ENCODE data around the gene C2CD3. TPM values are rescaled to one million over a fixed set of nuclear protein-coding genes. Genes with fewer than 3 reads are reported as not detected.
"Not testable (repeated sequence)": the region's sequence is repeated elsewhere in the genome, so short reads cannot be mapped to it uniquely, and the experiment has no call there.

Gene C2CD3
- total RNA-seq, 1 donor from 2014 or later: 12.4 TPM

DNA sequence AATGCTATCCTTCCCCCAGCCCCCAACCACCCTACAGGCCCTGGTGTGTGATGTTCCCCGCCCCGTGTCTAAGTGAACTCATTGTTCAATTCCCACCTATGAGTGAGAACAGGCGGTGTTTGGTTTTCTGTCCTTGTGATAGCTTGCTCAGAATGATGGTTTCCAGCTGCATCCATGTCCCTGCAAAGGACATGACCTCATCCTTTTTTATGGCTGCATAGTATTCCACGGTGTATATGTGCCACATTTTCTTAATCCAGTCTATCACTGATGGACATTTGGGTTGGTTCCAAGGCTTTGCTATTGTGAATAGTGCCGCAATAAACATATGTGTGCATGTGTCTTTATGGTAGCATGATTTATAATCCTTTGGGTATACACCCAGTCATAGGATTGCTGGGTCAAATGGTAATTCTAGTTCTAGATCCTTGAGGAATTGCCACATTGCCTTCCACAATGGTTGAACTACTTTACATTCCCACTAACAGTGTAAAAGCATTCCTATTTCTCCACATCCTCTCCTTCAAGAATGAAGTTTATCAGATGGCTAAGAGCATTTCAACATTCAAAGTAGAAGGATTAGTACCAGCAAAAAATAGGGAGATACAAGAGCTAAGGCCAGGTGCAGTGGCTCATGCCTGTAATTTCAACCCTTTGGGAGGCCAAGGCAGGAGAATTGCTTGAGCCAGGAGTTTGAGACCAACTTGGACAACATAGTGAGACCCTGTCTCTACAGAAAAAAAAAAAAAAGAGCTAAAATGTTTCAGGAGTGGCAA lies 50.4 kb downstream of the C2CD3 start:
- ATAC-seq: not testable (repeated sequence)

GRCh38 chr11:74116719-74117118 lies 54.1 kb downstream of the C2CD3 start:
- no peak for ATAC-seq

DNA sequence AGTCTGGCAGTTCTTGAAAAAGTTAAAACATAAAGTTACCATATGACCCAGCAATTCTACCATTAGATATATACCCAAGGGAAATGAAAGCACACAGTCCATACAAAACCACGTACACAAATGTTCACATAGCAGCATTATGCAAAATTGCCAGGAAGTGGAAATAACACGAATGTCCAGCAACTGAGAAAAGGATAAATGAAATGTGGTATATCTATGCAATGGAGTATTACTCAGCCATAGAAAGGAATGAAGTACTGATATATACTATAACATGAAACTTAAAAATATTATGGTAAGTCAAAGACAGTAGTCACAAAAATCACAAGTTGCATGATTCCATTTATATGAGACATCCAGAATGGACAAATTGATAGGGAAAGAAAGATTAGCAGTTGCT lies 57.9 kb downstream of the C2CD3 start:
- no peak for ATAC-seq

GRCh38 chr11:74106124-74106523 lies 64.7 kb downstream of the C2CD3 start:
- no peak for ATAC-seq

DNA sequence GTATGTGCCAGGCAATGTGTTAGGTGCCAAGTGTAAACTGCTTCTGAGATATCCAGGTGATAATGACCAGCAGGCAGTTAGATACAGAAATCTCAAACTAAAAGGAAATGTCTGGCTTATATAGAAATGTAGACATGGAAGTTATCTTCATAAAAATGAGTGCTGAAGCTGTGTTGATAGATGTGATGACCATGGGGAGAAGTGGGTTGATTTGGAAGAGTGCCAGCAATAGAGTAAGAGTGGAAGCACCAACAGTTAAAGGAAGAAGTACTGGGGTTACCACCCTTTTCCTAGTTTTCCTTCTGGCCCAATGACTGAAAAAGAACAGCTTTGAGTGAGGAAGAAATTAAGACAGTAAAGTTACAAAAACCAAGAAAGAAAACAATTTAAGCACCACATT lies 68.5 kb downstream of the C2CD3 start:
- ATAC-seq: no peak

GRCh38 chr11:74100735-74101134 lies 70.1 kb downstream of the C2CD3 start:
- no peak for ATAC-seq

DNA sequence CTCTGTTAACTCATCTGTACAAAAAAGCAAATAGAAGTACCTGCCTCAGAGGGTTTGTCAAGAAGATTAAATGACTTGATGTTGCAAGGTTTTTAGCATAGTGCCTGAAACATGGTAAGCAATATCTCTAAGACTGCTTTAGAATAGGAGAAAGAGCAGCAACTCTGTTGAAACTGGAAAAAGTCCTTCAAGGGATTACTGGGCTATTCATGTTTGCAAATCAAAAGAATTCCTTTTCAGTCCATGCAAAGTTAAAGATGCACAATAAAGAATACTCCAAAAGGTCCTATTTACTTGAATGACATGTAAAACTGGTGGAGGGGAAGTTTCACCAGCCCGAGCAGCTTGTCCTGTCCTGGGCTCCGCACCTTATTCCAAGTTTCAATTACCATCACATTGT lies 70.6 kb downstream of the C2CD3 start:
- no peak for ATAC-seq

GRCh38 chr11:74097686-74098237 lies 73.0 kb downstream of the C2CD3 start:
- no peak for ATAC-seq

DNA sequence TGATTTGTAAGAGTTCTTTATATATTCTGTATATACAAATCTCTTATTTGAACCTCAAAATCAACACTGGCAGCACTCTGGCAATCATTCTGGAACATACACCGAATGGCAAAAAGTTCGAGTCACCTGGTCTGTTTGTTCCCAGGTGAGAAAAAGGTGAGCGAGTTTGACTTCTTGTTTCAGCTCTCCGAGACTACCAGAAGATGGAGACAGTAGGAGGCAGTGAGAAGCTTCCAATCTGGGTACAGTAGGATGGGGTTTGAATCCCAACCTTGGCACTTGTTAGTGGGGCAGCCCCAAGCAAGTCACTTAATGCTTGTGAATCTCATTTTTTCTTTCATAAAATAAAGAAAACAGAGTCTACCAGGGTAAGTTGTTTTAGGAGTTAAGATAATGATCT lies 76.4 kb downstream of the C2CD3 start:
- no peak for ATAC-seq

DNA sequence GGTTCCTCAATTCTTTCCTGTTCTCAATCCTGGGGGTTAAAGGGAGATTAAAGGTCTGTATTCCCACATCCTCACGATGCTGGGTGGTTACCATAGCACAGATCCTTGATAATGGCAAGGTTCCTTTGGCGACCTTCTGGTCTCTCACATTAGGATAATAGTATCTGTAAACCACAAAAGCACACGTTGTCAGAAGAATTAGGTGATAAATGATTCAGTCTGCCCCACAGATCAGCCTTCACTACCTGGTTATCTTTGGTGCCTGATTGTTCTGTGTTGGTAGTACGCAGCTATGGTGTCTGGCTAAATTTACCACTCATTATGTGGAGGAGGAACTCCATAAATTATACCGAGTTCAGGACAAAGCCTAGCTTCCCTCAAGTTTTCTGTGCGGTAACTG lies 78.4 kb downstream of the C2CD3 start:
- no peak for ATAC-seq

DNA sequence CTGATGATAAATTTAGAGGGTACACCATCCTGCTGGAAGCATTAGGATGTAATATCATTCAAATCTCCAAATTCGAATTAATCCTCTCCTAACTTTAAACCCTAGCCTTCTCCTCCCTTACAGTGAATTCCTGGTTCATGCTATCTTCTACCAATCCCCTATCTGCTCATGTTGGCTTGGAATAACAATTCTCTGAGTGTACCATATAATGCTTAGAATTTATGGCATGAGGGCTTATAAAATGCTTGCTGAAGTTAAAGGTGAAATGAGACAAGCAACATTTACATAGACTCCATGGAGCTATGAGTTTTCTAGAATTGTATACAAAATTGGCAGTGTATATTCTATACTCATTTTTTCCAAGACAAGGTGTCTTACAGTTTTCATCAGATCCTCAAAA lies 79.3 kb downstream of the C2CD3 start:
- ATAC-seq: no peak

DNA sequence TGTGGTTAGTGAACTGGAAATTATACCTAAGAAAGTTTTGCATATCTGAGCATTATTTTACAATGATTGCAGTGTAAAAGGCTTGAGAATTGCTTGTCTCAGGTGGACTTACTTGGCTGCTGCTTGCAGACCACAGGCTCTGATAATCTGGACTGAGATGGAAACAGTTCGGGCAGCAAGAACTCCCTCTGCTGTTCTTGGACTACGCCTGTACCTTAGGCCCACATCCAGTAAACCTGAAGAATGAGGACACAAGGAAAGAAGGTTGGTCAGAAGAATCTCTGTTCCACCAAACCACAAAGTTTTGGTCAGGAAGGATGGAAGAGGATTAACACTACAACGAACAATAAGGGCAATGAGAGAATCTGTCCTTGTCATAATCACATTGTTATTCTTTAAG lies 80.1 kb downstream of the C2CD3 start:
- no peak for ATAC-seq

DNA sequence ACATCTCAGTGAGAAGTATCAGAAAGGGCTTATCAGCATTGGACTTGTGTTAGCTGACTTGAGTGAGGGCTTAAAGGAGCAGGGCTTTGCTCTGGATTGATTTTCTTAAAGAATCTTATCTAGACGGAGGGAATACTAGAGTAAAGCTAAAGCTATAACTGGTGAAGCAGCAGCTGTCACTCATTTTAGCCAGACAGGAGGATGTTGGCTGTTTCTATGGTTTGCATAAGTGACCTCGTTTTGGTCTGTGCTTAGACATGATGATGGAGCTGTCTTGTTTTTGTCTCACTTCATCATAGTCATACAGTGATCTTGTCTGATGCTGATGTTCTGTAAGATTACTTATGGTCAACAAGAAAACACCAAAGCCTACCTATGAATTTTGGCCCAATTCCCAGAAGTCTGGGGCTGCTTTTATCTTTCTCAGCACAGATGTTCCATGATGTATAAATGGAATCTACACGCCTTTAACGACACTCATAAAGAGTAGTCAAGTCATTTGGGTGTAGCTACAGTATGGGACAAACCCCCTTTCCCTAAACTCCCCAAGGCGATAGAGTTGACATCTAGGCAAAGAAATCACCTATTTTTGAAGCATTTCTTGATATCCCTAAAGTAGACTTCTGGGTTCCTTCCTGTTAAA lies 84.4 kb downstream of the C2CD3 start:
- ATAC-seq: no peak

DNA sequence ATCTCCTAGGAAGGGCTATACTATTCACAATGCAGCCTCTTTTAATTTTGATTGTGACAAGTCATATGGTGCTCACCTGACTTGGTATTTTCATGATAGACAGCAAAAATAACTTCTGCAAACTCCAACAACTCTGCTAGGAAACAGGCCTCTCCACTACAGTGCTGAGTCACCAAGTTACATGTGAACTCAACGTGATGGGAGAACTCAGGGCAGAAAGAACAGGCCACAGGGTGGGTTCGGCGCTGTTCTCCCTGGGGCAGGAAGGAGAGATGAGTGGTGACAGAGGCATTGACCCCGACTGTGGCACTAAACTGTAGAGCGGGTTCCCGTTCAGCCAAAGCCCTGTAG lies 85.3 kb downstream of the C2CD3 start:
- no peak for ATAC-seq

GRCh38 chr11:74084796-74085541 lies 85.8 kb downstream of the C2CD3 start:
- no peak for ATAC-seq

GRCh38 chr11:74083927-74084326 lies 86.9 kb downstream of the C2CD3 start:
- not testable (repeated sequence) for ATAC-seq

DNA sequence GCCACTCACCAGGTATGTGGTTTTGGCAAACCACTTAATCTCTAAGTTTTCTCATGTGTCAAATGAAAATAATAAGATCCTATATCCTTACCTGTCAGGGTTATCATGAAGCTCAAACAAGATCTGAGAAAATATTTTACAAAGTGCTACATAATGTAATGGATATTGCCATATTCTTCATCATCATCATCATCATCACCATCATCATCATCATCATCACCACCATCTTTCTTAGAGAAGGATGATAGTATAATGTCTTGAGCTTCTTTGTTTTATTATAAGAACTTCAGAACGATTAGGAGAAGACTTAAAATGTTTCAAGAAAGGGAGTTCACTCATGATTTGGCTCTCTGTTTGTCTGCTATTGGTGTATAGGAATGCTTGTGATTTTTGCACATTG lies 89.4 kb downstream of the C2CD3 start:
- ATAC-seq: no peak

- ATAC-seq: no peak
Measured at GRCh38 chr11:74077193-74077592, 93.6 kb downstream of the C2CD3 start.

DNA sequence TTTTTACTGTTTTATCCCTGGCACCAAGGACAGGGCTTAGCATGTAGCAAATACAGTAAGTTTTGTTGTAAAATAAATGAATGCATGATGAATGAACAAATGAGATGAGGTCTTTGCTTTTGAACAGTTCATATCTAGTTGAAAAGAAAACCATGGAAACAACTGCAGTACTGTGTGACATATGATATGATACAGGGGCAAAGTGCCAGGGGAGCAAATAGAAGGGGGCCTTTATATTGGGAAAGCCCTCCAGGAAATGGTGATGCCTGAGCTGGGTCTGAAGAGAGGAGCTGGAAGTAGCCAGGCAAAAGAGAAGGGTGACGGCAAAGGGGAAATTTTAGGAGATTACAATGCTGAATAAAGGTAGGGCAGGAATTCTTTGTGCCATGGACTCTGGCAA lies 98.1 kb downstream of the C2CD3 start:
- ATAC-seq: no peak

DNA sequence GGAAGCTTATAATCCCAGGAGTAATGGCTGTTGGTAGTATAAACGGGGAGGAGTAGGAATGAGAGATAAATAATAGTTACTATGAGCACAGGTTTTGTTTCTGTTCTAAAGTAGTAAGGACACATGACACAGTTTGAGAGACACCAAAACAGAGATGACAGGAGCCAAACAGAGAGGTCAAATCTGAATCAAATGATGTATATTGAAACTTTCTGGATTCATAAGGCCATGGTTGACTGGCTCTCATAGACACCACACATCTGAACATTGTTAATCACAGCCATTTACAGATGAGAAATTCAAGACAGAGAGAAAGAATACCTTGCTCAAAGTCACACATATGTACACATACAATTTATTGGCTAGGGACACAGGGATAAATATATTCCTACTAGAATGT lies 98.5 kb downstream of the C2CD3 start:
- ATAC-seq: no peak

DNA sequence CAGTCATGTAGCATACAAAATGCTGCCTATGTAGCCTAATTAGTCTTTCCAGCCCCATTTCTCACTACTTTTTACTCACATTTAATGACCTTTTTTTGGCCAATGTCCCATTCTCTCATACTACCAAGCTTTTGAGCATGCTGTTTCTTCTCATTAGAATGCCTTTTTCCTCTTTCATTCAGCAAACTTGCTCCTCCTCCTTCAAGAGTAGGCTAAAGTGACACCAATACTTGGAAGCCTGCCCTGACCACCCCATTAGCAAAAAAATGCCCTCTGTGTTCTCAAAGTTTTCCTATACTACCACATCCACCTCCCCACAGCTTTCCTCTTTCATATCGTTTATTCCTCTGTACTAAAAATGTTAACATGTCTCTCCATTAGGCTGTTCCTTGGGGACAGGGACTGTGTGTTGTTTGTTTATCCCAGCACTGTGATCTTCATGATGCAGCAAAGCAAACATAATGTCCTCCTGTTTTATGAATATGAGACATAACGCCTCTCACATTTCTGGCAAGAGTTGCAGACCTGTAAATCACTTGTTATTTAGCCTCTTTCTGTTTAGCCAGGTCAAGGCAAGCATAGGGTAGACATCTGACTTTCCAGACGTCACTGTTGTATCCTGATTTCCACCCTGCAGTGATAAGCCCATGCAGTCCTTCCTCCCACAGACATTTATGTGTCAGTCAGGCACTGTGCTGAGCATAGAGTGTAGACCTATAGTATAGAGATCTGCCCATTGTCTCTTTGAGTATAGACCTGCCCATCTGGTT lies 99.9 kb downstream of the C2CD3 start:
- peak; percentile 66 for ATAC-seq

DNA sequence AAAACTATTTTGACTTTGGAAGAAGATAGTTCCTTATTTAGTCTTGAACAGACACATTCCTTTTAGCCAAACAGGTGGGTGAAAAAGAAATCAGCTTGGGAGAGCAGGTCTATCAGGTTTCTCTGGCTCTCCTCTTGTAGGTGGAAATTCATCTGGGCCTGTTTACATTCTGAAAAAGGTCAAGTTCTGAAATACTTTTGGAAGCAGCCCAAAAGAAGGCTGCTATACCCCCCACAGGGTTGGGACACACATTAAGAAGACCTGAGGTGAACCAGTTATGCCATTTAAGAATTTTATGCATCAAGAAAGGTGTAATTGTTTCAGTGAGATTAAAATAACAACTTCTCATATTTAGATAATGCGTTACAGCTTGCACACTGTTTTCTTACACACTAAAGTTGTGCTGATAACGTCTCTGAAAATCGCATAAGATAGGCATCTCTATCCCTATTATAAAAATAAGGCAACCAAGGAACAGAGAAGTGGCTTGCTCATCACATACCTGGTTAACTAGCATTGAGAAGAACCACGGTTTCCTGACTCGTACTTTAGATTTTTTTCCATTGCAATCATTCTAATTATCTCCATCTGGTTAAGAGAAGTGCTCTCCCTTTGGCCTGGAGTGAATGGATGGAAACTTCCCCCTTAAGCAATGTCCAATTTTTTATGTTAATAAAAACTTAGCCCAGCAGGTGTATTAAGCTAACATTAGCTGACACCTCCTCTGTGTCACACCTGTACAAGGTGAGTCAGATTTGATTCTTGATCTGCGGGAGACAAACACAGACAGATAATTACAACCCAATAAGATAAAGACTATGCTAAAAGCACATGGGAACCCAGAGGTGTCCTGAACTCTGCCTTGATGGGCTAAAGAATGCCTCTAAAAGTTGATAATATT lies 101.4 kb downstream of the C2CD3 start:
- peak; percentile 78 for ATAC-seq

All from esophagus mucosa (tissue), 1 donor.